HepG2 (cell line): ENCODE results near the gene SYNGR2. TPM values are rescaled to one million over a fixed set of nuclear protein-coding genes. Genes with fewer than 3 reads are reported as not detected.

Experiments
- AKNA ChIP-seq: sonication (generic); formaldehyde crosslinking; IDR thresholded peaks from 2 replicates; pipeline ENCODE4 v1.4.0; 2020; ENCODE audit warnings: missing genetic modification reagents, borderline replicate concordance
- BRF2 ChIP-seq: sonication (generic); formaldehyde crosslinking; IDR thresholded peaks from 2 replicates; pipeline ENCODE4 v1.8.1; 2022; ENCODE audit warnings: mild to moderate bottlenecking, missing genetic modification reagents
- CEBPG ChIP-seq: IDR thresholded peaks from 2 replicates; pipeline ENCODE4 v1.6.1; 2016
- GABPB1 ChIP-seq: IDR thresholded peaks from 2 replicates; pipeline ENCODE4 v1.6.1; 2016; ENCODE audit warnings: mild to moderate bottlenecking, missing genetic modification reagents, moderate library complexity, missing compliant biosample characterization
- HIC2 ChIP-seq: sonication (generic); formaldehyde crosslinking; IDR thresholded peaks from 2 replicates; pipeline ENCODE4 v1.9.0; 2022; ENCODE audit warnings: low read depth, missing genetic modification reagents
- HNRNPL ChIP-seq: fragments of 200-400 bp; formaldehyde crosslinking; IDR thresholded peaks from 2 replicates; pipeline ENCODE4 v1.6.1; 2017; ENCODE audit warnings: mild to moderate bottlenecking, low read depth, low read length
- HNRNPLL ChIP-seq: fragments of 200-400 bp; formaldehyde crosslinking; IDR thresholded peaks from 2 replicates; pipeline ENCODE4 v1.6.1; 2017; ENCODE audit warnings: mild to moderate bottlenecking, low read depth, low read length; ENCODE audit not compliant: poor library complexity, severe bottlenecking
- KMT2B ChIP-seq: IDR thresholded peaks from 2 replicates; pipeline ENCODE4 v1.6.1; 2016; ENCODE audit warnings: missing genetic modification reagents, missing compliant biosample characterization
- MAFG ChIP-seq: sonication (generic); formaldehyde crosslinking; IDR thresholded peaks from 2 replicates; pipeline ENCODE4 v1.5.1; 2020; ENCODE audit warnings: mild to moderate bottlenecking, missing genetic modification reagents
- MXD1 ChIP-seq: sonication (generic); formaldehyde crosslinking; IDR thresholded peaks from 2 replicates; pipeline ENCODE4 v1.4.0; 2020; ENCODE audit warnings: mild to moderate bottlenecking, missing genetic modification reagents
- RFXAP ChIP-seq: sonication (generic); formaldehyde crosslinking; IDR thresholded peaks from 2 replicates; pipeline ENCODE4 v1.4.0; 2020; ENCODE audit warnings: missing genetic modification reagents, borderline replicate concordance
- SAP130 ChIP-seq: IDR thresholded peaks from 2 replicates; pipeline ENCODE4 v1.6.1; 2016; ENCODE audit warnings: low read depth
- SMARCC2 ChIP-seq: fragments of 450-650 bp; IDR thresholded peaks from 2 replicates; pipeline ENCODE4 v1.6.1; 2017; ENCODE audit warnings: antibody characterized with exemption, mild to moderate bottlenecking
- SMYD3 ChIP-seq: sonication (generic); formaldehyde crosslinking; IDR thresholded peaks from 2 replicates; pipeline ENCODE4 v1.8.1; 2023; ENCODE audit warnings: mild to moderate bottlenecking, missing genetic modification reagents
- ZFX ChIP-seq: sonication (generic); formaldehyde crosslinking; IDR thresholded peaks from 2 replicates; pipeline ENCODE4 v1.4.0; 2020; ENCODE audit warnings: mild to moderate bottlenecking, low read depth, missing genetic modification reagents, moderate library complexity
- ZMAT3 ChIP-seq: sonication (generic); formaldehyde crosslinking; conservative IDR thresholded peaks from 2 replicates; pipeline ENCODE4 v1.7.0; 2021; ENCODE audit warnings: missing genetic modification reagents
- ZNF674 ChIP-seq: sonication (generic); formaldehyde crosslinking; IDR thresholded peaks from 2 replicates; pipeline ENCODE4 v1.5.0; 2020; ENCODE audit warnings: low read depth, mild to moderate bottlenecking, missing genetic modification reagents
- ZNF749 ChIP-seq: sonication (generic); formaldehyde crosslinking; IDR thresholded peaks from 2 replicates; pipeline ENCODE4 v1.8.0; 2022; ENCODE audit warnings: mild to moderate bottlenecking, missing genetic modification reagents, moderate library complexity, borderline replicate concordance
- ZNF780A ChIP-seq: sonication (generic); formaldehyde crosslinking; IDR thresholded peaks from 2 replicates; pipeline ENCODE4 v1.8.0; 2022; ENCODE audit warnings: mild to moderate bottlenecking, missing genetic modification reagents, moderate library complexity
- ZNF83 ChIP-seq: sonication (generic); formaldehyde crosslinking; IDR thresholded peaks from 2 replicates; pipeline ENCODE4 v1.4.0; 2020; ENCODE audit warnings: missing genetic modification reagents, mild to moderate bottlenecking, borderline replicate concordance
- ZSCAN30 ChIP-seq: sonication (generic); formaldehyde crosslinking; IDR thresholded peaks from 2 replicates; pipeline ENCODE4 v1.5.0; 2020; ENCODE audit warnings: mild to moderate bottlenecking, missing genetic modification reagents
- polyA plus RNA-seq, 8 experiments: library from polyadenylated mRNA; depleted of rRNA in 3 of 8; stranded (reverse) in 7 of 8; unstranded in 1 of 8; fragments of >200 nt; fragmentation: Illumina TruSeq in 4 of 8; extraction: Trizol in 4 of 8; gene quantifications; 2 replicates each; pipeline versions ENCODE4 v1.2.1 to v1.2.3, GENCODE V29; 2011 to 2016; ENCODE audit warnings: low read depth in 4 of 8, missing spikeins in 1 of 8, mixed read lengths in 1 of 8; ENCODE audit not compliant: insufficient read depth in 1 of 8
- total RNA-seq, 5 experiments: library from RNA; depleted of rRNA; stranded (reverse); fragments of >200 nt; fragmentation: Illumina TruSeq; extraction: Trizol; gene quantifications; 2 replicates each; pipeline ENCODE4 v1.2.3, GENCODE V29; 2016; ENCODE audit warnings: low read depth in 1 of 5

SYNGR2 gene
- total and polyA plus RNA-seq, 2 of the 13 experiments (the other 11 are each of a cell fraction or from before 2014, with no cell fraction given), result 46.7 to 170 TPM

- TF ChIP-seq HNRNPLL (no peak), HIC2 (CRISPR knock-in tag) (peak; percentile 41; the same call in 1 of the 2 replicates), ZNF780A (no peak), SAP130 (CRISPR knock-in tag) (no peak), BRF2 (CRISPR knock-in tag) (no peak), GABPB1 (CRISPR knock-in tag) (no peak), RFXAP (no peak), CEBPG (CRISPR knock-in tag) (no peak), ZNF83 (peak; percentile 32; the same call in 1 of the 2 replicates), MAFG (no peak), ZMAT3 (CRISPR knock-in tag) (no peak), AKNA (no peak), SMYD3 (CRISPR knock-in tag) (no peak), ZNF674 (CRISPR knock-in tag) (no peak), HNRNPL (0 out of 2 replicates have a peak, but pooled peaks have one; percentile 61), MXD1 (no peak), ZNF749 (no peak), KMT2B (no peak), SMARCC2 (no peak), ZSCAN30 (CRISPR knock-in tag) (no peak), ZFX (CRISPR knock-in tag) (no peak)
Observed at GRCh38 chr17:78129351-78130089, 38.9 kb upstream of the SYNGR2 start (continued).
